HFFc6 (cell line): ENCODE data around the gene TNNT1. TPM values are rescaled to one million over a fixed set of nuclear protein-coding genes. Genes with fewer than 3 reads are reported as not detected.

ENCODE experiments used
- DNase-seq: peaks from one replicate; pipeline ENCODE4 v3.0.0-alpha.2; 2018
- H3K27ac Mint-ChIP-seq: 2 replicates; pipeline ENCODE4 v1.8.0; 2020; ENCODE audit warnings: mild to moderate bottlenecking, mixed read lengths
- H3K27me3 Mint-ChIP-seq: 2 replicates; pipeline ENCODE4 v1.8.0; 2021; ENCODE audit warnings: mild to moderate bottlenecking, moderate library complexity, mixed read lengths; ENCODE audit not compliant: insufficient read depth
- H3K36me3 Mint-ChIP-seq: 2 replicates; pipeline ENCODE4 v1.8.0; 2021; ENCODE audit warnings: low read depth, mixed read lengths
- H3K4me1 Mint-ChIP-seq: 2 replicates; pipeline ENCODE4 v1.8.0; 2020; ENCODE audit warnings: low read depth, mixed read lengths
- H3K4me3 Mint-ChIP-seq: 2 replicates; pipeline ENCODE4 v1.8.0; 2020; ENCODE audit warnings: mild to moderate bottlenecking, moderate library complexity, mixed read lengths
- H3K9me3 Mint-ChIP-seq: 2 replicates; pipeline ENCODE4 v1.8.0; 2020; ENCODE audit warnings: mild to moderate bottlenecking, mixed read lengths
- total RNA-seq, 6 experiments: library from RNA; stranded (reverse); fragmentation: NEBNext Ultra II Directional; extraction: Animal tissue kit (Norgen Biotek cat#: 25700); gene quantifications; 2 replicates in 1 of 6; 3 replicates in 5 of 6; pipeline ENCODE4 v1.2.3, GENCODE V29; 2021
- TF ChIP-seq, protein P1 (sequence below): fragments of 200-600 bp; sonication (generic); IDR thresholded peaks from 2 replicates; pipeline ENCODE4 v1.5.0; 2021; ENCODE audit warnings: antibody characterized with exemption, mild to moderate bottlenecking

The TNNT1 gene
- total RNA-seq, 6 experiments from 2014 or later, result 4.1 to 8.8 (median 7.3) TPM

DNA sequence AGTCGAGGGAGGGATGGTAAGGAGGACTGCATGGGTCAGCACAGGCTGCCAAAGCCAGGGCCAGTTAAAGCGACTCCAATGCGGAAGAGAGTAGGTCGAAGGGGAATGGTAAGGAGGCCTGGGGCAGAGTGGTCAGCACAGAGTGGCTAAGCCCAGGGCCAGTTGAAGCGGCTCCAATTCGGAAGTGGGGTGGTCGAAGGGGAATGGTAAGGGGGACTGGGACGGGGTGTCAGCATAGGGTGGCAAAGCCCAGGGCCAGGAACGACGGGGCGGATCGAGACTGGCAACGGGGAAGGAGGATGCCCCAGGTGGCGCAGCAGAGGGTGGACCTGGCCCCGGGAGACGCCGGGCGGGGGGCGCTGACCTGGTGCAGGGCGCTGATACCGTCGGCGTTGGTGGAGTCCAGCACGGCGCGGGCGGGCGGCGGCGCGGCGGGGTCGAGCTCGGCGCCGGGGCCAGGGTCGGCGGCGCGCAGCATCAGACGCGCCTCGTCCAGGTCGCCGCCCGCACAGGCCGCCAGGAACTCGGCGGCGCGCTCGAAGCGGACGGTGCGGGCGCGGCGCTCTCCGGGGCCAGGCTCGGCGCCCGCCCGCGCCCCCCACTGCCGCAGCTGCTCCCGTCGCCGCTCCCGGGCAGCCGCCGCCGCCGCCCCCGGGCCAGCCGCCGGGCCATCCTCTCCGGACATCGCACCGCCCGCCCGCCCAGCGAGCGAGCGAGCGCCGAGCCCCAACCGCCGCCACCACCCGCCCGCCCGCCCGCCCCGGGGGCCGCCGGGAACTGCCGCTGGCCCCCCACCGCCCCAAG lies 31.9 kb downstream of the TNNT1 start, which contains the start of gene PPP1R12C:
TSS of gene PPP1R12C (minus strand) at position 779 of the 804 bp plus-strand sequence. CDS start at position 685, 94 bp downstream.
- Mint-ChIP-seq H3K4me1 (peaks cover 34% of the 10 kb centered on the region), H3K4me3 (peak within 1 kb of the TSS; percentile 97), H3K9me3 (no peaks in the 10 kb centered on the region), H3K36me3 (peaks cover 10% of the 10 kb centered on the region), H3K27ac (peak within 1 kb of the TSS; percentile 97), H3K27me3 (peaks cover 11% of the 10 kb centered on the region)
- TF ChIP-seq, protein P1, sequence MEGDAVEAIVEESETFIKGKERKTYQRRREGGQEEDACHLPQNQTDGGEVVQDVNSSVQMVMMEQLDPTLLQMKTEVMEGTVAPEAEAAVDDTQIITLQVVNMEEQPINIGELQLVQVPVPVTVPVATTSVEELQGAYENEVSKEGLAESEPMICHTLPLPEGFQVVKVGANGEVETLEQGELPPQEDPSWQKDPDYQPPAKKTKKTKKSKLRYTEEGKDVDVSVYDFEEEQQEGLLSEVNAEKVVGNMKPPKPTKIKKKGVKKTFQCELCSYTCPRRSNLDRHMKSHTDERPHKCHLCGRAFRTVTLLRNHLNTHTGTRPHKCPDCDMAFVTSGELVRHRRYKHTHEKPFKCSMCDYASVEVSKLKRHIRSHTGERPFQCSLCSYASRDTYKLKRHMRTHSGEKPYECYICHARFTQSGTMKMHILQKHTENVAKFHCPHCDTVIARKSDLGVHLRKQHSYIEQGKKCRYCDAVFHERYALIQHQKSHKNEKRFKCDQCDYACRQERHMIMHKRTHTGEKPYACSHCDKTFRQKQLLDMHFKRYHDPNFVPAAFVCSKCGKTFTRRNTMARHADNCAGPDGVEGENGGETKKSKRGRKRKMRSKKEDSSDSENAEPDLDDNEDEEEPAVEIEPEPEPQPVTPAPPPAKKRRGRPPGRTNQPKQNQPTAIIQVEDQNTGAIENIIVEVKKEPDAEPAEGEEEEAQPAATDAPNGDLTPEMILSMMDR, result no peak
- DNase-seq, result no peak

DNA sequence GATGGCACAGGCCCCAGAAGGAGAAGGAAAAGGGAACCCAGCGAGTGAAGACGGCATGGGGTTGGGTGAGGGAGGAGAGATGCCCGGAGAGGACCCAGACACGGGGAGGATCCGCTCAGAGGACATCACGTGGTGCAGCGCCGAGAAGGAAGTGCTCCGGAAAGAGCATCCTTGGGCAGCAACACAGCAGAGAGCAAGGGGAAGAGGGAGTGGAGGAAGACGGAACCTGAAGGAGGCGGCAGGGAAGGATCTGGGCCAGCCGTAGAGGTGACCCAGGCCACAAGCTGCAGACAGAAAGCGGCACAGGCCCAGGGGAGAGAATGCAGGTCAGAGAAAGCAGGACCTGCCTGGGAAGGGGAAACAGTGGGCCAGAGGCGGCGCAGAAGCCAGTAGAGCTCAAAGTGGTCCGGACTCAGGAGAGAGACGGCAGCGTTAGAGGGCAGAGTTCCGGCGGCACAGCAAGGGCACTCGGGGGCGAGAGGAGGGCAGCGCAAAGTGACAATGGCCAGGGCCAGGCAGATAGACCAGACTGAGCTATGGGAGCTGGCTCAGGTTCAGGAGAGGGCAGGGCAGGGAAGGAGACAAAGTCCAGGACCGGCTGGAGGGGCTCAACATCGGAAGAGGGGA lies 32.7 kb downstream of the TNNT1 start:
- DNase-seq, result peak; percentile 73
- no peaks in the 10 kb centered on the region for H3K9me3 Mint-ChIP-seq
- H3K4me1 Mint-ChIP-seq, result peaks cover 34% of the 10 kb centered on the region
- peak overlapping the region; percentile 94 for H3K27ac Mint-ChIP-seq
- TF ChIP-seq, protein P1, result no peak
- peak overlapping the region; percentile 97 for H3K4me3 Mint-ChIP-seq
- H3K36me3 Mint-ChIP-seq, result peaks cover 10% of the 10 kb centered on the region
- peaks cover 8% of the 10 kb centered on the region for H3K27me3 Mint-ChIP-seq

GRCh38 chr19:55115446-55116065 lies 33.5 kb downstream of the TNNT1 start:
- peak; percentile 50 for DNase-seq
- TF ChIP-seq, protein P1, result no peak
- H3K4me1 Mint-ChIP-seq, result peaks cover 34% of the 10 kb centered on the region
- H3K9me3 Mint-ChIP-seq, result no peaks in the 10 kb centered on the region
- peaks cover 8% of the 10 kb centered on the region for H3K27me3 Mint-ChIP-seq
- peak overlapping the region; percentile 94 for H3K27ac Mint-ChIP-seq
- H3K36me3 Mint-ChIP-seq, result peaks cover 10% of the 10 kb centered on the region
- peak overlapping the region; percentile 97 for H3K4me3 Mint-ChIP-seq

- TF ChIP-seq, protein P1, result no peak
These were observed 34.4 kb downstream of the TNNT1 start for GRCh38 chr19:55114566-55115145.

GRCh38 chr19:55113570-55114039 lies 35.4 kb downstream of the TNNT1 start:
- no peaks in the 10 kb centered on the region for H3K9me3 Mint-ChIP-seq
- DNase-seq, result peak; percentile 93
- peaks cover 19% of the 10 kb centered on the region for H3K36me3 Mint-ChIP-seq
- peak overlapping the region; percentile 94 for H3K27ac Mint-ChIP-seq
- peaks cover 12% of the 10 kb centered on the region for H3K27me3 Mint-ChIP-seq
- H3K4me1 Mint-ChIP-seq, result peaks cover 34% of the 10 kb centered on the region
- TF ChIP-seq, protein P1, result no peak
- H3K4me3 Mint-ChIP-seq, result peak overlapping the region; percentile 73; the same call in 1 of the 2 replicates

More at GRCh38 chr19:55114566-55115145, 34.4 kb downstream of the TNNT1 start:
- Mint-ChIP-seq H3K4me3 (peak overlapping the region; percentile 97), H3K27me3 (peaks cover 12% of the 10 kb centered on the region), H3K4me1 (peaks cover 34% of the 10 kb centered on the region), H3K27ac (peak overlapping the region; percentile 94), H3K9me3 (no peaks in the 10 kb centered on the region), H3K36me3 (peaks cover 10% of the 10 kb centered on the region)
- no peak for DNase-seq
